WTC11 (cell line): ENCODE measurements around the gene P2RX3. TPM values are rescaled to one million over a fixed set of nuclear protein-coding genes. Genes with fewer than 3 reads are reported as not detected.

ENCODE experiments used
- AFF4 ChIP-seq: sonication (generic); formaldehyde crosslinking; IDR thresholded peaks from 2 replicates; pipeline ENCODE4 v1.8.1; 2023; ENCODE audit warnings: mild to moderate bottlenecking, missing genetic modification reagents, borderline replicate concordance
- ATF1 ChIP-seq: sonication (generic); formaldehyde crosslinking; IDR thresholded peaks from 2 replicates; pipeline ENCODE4 v1.8.1; 2023; ENCODE audit warnings: mild to moderate bottlenecking, moderate library complexity, missing genetic modification reagents
- CREB1 ChIP-seq: sonication (generic); formaldehyde crosslinking; IDR thresholded peaks from 2 replicates; pipeline ENCODE4 v1.8.0; 2023; ENCODE audit warnings: mild to moderate bottlenecking, missing genetic modification reagents
- E2F1 ChIP-seq: sonication (generic); formaldehyde crosslinking; IDR thresholded peaks from 2 replicates; pipeline ENCODE4 v1.8.0; 2022; ENCODE audit warnings: mild to moderate bottlenecking, missing genetic modification reagents
- E2F4 ChIP-seq: sonication (generic); formaldehyde crosslinking; IDR thresholded peaks from 2 replicates; pipeline ENCODE4 v1.8.1; 2022; ENCODE audit warnings: low read depth, mild to moderate bottlenecking, moderate library complexity, missing genetic modification reagents, borderline replicate concordance
- FOXP1 ChIP-seq: sonication (generic); formaldehyde crosslinking; IDR thresholded peaks from 2 replicates; pipeline ENCODE4 v1.8.0; 2022; ENCODE audit warnings: missing genetic modification reagents, mild to moderate bottlenecking, moderate library complexity, borderline replicate concordance
- JAZF1 ChIP-seq: fragments of 250-450 bp; sonication (Bioruptor Pico); IDR thresholded peaks from 2 replicates; pipeline ENCODE4 v1.9.0; 2021; ENCODE audit warnings: moderate library complexity, mild to moderate bottlenecking, inconsistent platforms
- MYBL2 ChIP-seq: sonication (generic); formaldehyde crosslinking; IDR thresholded peaks from 2 replicates; pipeline ENCODE4 v1.8.1; 2023; ENCODE audit warnings: mild to moderate bottlenecking, moderate library complexity, missing genetic modification reagents
- NR3C1 ChIP-seq: sonication (generic); formaldehyde crosslinking; conservative IDR thresholded peaks from 2 replicates; pipeline ENCODE4 v1.8.1; 2023; ENCODE audit warnings: low read depth, mild to moderate bottlenecking, missing genetic modification reagents
- PREB ChIP-seq: sonication (generic); formaldehyde crosslinking; IDR thresholded peaks from 2 replicates; pipeline ENCODE4 v1.8.1; 2022; ENCODE audit warnings: mild to moderate bottlenecking, missing genetic modification reagents, moderate library complexity, borderline replicate concordance
- RELA ChIP-seq: sonication (generic); formaldehyde crosslinking; IDR thresholded peaks from 2 replicates; pipeline ENCODE4 v1.8.1; 2022; ENCODE audit warnings: missing genetic modification reagents, mild to moderate bottlenecking, borderline replicate concordance
- RORB ChIP-seq: fragments of 250-450 bp; sonication (Bioruptor Pico); IDR thresholded peaks from 2 replicates; pipeline ENCODE4 v1.9.0; 2021; ENCODE audit warnings: mild to moderate bottlenecking
- TEAD1 ChIP-seq: sonication (generic); formaldehyde crosslinking; IDR thresholded peaks from 2 replicates; pipeline ENCODE4 v1.8.0; 2022; ENCODE audit warnings: mild to moderate bottlenecking, missing genetic modification reagents
- ZNF396 ChIP-seq: fragments of 250-450 bp; sonication (Bioruptor Pico); IDR thresholded peaks from 2 replicates; pipeline ENCODE4 v1.8.0; 2021; ENCODE audit warnings: mild to moderate bottlenecking, moderate library complexity, borderline replicate concordance
- ZNF423 ChIP-seq: fragments of 250-450 bp; sonication (Bioruptor Pico); IDR thresholded peaks from 2 replicates; pipeline ENCODE4 v2.1.2; 2022; ENCODE audit warnings: mild to moderate bottlenecking, moderate library complexity
- total RNA-seq: library from RNA; stranded (reverse); gene quantifications from 3 replicates; pipeline ENCODE4 v1.2.3, GENCODE V29; 2021
- TF ChIP-seq, protein P1 (sequence below): sonication (generic); formaldehyde crosslinking; IDR thresholded peaks from 2 replicates; pipeline ENCODE4 v1.8.1; 2023; ENCODE audit warnings: mild to moderate bottlenecking, missing genetic modification reagents
- TF ChIP-seq, protein P2 (sequence below): sonication (generic); formaldehyde crosslinking; IDR thresholded peaks from 2 replicates; pipeline ENCODE4 v1.8.1; 2022; ENCODE audit warnings: mild to moderate bottlenecking, moderate library complexity, missing genetic modification reagents
- TF ChIP-seq, protein P3 (sequence below): fragments of 250-450 bp; sonication (Bioruptor Pico); conservative IDR thresholded peaks from 2 replicates; pipeline ENCODE4 v1.9.0; 2021; ENCODE audit warnings: mild to moderate bottlenecking
- TF ChIP-seq, protein P4 (sequence below): sonication (generic); formaldehyde crosslinking; conservative IDR thresholded peaks from 2 replicates; pipeline ENCODE4 v1.8.1; 2022; ENCODE audit warnings: mild to moderate bottlenecking, missing genetic modification reagents
- TF ChIP-seq, protein P5 (sequence below): sonication (generic); formaldehyde crosslinking; IDR thresholded peaks from 2 replicates; pipeline ENCODE4 v1.8.1; 2023; ENCODE audit warnings: mild to moderate bottlenecking, missing genetic modification reagents
- TF ChIP-seq, protein P6 (sequence below): sonication (generic); formaldehyde crosslinking; IDR thresholded peaks from 2 replicates; pipeline ENCODE4 v1.8.1; 2023; ENCODE audit warnings: mild to moderate bottlenecking, missing genetic modification reagents, moderate library complexity
- TF ChIP-seq, protein P7 (sequence below): sonication (generic); formaldehyde crosslinking; IDR thresholded peaks from 2 replicates; pipeline ENCODE4 v1.8.0; 2022; ENCODE audit warnings: mild to moderate bottlenecking, missing genetic modification reagents

Gene P2RX3
- total RNA-seq, 1 experiment from 2014 or later: 0.26 TPM

GRCh38 chr11:57335343-57336110 lies 2.6 kb upstream of the P2RX3 start, which contains the start of gene SSRP1 (continued):
- TF ChIP-seq, protein P1, sequence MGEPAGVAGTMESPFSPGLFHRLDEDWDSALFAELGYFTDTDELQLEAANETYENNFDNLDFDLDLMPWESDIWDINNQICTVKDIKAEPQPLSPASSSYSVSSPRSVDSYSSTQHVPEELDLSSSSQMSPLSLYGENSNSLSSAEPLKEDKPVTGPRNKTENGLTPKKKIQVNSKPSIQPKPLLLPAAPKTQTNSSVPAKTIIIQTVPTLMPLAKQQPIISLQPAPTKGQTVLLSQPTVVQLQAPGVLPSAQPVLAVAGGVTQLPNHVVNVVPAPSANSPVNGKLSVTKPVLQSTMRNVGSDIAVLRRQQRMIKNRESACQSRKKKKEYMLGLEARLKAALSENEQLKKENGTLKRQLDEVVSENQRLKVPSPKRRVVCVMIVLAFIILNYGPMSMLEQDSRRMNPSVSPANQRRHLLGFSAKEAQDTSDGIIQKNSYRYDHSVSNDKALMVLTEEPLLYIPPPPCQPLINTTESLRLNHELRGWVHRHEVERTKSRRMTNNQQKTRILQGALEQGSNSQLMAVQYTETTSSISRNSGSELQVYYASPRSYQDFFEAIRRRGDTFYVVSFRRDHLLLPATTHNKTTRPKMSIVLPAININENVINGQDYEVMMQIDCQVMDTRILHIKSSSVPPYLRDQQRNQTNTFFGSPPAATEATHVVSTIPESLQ (CRISPR knock-in tag): no peak
- TF ChIP-seq ATF1: no peak
- TF ChIP-seq JAZF1 (CRISPR knock-in tag): no peak
- TF ChIP-seq ZNF423 (CRISPR knock-in tag): no peak
- TF ChIP-seq RELA (CRISPR knock-in tag): no peak
- TF ChIP-seq CREB1: no peak
- TF ChIP-seq E2F1: no peak
- no peak for TF ChIP-seq TEAD1 (CRISPR knock-in tag)
- TF ChIP-seq, protein P2, sequence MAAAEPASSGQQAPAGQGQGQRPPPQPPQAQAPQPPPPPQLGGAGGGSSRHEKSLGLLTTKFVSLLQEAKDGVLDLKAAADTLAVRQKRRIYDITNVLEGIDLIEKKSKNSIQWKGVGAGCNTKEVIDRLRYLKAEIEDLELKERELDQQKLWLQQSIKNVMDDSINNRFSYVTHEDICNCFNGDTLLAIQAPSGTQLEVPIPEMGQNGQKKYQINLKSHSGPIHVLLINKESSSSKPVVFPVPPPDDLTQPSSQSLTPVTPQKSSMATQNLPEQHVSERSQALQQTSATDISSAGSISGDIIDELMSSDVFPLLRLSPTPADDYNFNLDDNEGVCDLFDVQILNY (CRISPR knock-in tag): peak; percentile 64
- no peak; the same call in 1 of the 2 replicates for TF ChIP-seq MYBL2
- no peak for TF ChIP-seq FOXP1 (CRISPR knock-in tag)
- TF ChIP-seq ZNF396 (CRISPR knock-in tag): no peak
- no peak for TF ChIP-seq NR3C1 (CRISPR knock-in tag)
- TF ChIP-seq E2F4 (CRISPR knock-in tag): no peak; the same call in 1 of the 2 replicates
- TF ChIP-seq, protein P3, sequence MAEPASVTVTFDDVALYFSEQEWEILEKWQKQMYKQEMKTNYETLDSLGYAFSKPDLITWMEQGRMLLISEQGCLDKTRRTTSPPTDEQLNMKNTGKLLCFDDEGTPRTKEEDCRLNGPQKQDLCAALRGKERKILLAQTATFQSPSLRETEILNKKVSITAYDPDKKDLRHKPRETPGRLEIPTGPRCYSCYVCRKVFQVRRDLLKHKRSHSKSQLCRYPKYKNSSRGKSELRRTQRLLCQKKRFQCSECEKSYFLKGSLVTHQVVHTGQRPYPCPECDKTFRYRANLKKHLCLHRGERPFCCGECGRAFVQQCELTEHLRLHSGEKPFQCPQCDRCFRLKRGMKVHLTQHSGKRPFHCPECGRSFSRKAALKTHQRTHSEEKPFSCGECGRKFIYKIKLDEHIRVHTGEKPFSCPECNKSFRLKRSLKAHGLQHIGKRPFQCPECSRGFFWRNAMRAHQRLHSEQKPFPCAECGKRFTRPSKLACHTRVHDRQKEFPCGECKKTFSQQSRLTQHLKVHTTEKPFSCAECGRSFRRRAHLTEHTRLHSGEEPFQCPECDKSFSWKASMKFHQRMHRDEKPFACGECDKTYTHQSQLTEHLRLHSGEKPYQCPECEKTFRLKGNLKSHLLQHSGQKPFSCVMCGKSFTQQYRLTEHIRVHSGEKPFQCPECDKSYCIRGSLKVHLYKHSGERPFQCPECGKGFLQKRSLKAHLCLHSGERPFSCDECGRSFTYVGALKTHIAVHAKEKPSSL (CRISPR knock-in tag): no peak
- TF ChIP-seq, protein P4, sequence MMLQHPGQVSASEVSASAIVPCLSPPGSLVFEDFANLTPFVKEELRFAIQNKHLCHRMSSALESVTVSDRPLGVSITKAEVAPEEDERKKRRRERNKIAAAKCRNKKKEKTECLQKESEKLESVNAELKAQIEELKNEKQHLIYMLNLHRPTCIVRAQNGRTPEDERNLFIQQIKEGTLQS (CRISPR knock-in tag): no peak
- TF ChIP-seq, protein P5, sequence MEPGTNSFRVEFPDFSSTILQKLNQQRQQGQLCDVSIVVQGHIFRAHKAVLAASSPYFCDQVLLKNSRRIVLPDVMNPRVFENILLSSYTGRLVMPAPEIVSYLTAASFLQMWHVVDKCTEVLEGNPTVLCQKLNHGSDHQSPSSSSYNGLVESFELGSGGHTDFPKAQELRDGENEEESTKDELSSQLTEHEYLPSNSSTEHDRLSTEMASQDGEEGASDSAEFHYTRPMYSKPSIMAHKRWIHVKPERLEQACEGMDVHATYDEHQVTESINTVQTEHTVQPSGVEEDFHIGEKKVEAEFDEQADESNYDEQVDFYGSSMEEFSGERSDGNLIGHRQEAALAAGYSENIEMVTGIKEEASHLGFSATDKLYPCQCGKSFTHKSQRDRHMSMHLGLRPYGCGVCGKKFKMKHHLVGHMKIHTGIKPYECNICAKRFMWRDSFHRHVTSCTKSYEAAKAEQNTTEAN: no peak
- TF ChIP-seq PREB (CRISPR knock-in tag): no peak
- TF ChIP-seq RORB: no peak
- TF ChIP-seq, protein P6, sequence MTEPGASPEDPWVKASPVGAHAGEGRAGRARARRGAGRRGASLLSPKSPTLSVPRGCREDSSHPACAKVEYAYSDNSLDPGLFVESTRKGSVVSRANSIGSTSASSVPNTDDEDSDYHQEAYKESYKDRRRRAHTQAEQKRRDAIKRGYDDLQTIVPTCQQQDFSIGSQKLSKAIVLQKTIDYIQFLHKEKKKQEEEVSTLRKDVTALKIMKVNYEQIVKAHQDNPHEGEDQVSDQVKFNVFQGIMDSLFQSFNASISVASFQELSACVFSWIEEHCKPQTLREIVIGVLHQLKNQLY (CRISPR knock-in tag): no peak
- no peak for TF ChIP-seq AFF4 (CRISPR knock-in tag)
- TF ChIP-seq, protein P7, sequence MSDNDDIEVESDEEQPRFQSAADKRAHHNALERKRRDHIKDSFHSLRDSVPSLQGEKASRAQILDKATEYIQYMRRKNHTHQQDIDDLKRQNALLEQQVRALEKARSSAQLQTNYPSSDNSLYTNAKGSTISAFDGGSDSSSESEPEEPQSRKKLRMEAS (CRISPR knock-in tag): no peak; the same call in 1 of the 2 replicates
